Activated CD4-positive, alpha-beta T cell treated with anti-CD3 and anti-CD28 coated beads, Interleukin-10, Interleukin-2, amounts not matched to agents 100 ng/mL and 50 ng/mL, durations not matched to agents 16 hours and 8 hours (primary cell): ENCODE measurements around the gene FBXO33.

ENCODE experiments used
- DNase-seq: peaks from one replicate; pipeline ENCODE4 v3.0.0-alpha.2; 2020

Gene FBXO33, protein sequence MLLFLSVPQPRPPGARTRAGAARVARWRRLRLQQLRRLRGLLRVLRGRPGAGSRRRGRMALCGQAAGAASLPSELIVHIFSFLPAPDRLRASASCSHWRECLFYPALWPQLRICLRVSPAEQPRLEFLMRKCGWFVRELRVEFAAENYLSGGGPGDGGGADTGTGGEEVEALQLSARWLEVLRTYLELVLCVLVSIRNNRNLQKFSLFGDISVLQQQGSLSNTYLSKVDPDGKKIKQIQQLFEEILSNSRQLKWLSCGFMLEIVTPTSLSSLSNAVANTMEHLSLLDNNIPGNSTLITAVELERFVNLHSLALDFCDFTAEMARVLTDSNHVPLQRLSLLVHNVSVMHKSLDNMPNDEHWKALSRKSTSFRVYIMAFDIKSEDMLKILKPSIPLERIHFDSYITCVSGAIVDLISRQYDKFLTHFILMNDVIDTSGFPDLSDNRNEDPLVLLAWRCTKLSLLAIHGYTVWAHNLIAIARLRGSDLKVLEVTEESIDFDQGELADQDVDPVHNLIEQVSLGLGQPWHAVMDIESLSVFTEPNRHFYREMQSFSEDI

DNA sequence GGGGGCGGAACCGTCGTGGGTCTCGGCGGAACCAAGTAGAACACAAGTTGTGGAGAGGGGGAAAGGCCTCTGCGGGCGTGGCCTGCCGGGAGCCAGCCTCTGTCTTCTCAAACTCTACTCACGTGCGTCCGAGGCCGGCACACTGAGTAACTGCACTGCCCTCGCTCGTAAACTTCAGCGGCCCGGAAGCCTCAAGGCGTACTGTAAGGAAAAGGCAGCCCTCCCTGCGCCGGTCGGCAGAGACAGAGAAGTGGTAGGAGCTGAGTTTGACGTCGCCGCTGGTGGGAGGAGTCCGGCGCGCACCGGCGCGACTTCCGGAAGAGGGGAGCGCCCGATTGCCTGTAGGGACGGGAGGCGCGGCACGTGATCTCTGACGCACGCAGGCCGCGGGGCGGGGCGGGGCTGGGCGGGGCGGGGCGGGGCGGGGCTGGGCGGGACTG, at the start of gene FBXO33:
Gene FBXO33, minus strand, starts transcription at position 255 of the 440 bp plus-strand sequence. CDS start 271 bp downstream, outside the sequence.
- DNase-seq: peak; percentile 97

DNA sequence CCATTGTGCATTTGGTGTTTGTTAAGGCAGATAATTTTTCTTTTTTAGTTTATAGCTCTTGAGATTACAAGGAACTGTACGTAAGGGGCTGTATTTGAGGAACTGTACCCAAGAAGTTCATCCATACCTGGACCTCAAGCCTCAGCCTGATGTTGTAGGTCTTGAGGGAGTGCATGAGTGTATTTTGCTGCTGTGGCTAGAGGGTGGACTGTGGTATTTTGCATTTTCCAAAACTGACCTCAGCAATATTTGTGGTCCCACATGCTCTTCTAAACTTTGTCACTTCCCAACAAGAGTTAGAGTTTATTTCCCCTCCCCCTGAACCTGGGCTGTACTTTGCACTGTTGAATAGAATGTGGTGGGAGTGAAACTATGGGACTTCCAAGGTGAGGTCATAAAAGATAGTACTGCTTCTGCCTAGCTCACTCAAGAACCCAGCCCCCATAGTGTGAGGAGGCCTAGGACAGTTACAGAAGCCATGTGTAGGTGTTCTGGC, 42.2 kb upstream of the FBXO33 start:
- peak; percentile 12 for DNase-seq

DNA sequence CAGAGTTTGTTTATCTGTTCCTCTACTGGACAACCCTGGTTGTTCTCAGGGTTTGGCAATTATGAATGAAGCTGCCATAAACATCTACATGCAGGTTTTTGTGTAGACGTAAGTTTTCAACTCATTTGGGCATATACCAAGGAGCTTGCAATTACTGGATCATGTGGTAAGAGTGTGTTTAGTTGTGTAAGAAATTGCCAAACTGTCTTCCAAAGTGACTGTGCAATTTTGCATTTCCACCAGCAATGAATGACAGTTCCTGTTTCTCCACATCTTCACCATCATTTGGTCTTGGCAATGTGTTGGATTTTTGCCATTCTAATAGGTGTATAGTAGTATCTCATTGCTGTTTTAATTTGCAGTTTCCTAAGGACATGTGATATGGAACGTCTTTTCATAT, 39.8 kb upstream of the FBXO33 start:
- DNase-seq: no peak

DNA sequence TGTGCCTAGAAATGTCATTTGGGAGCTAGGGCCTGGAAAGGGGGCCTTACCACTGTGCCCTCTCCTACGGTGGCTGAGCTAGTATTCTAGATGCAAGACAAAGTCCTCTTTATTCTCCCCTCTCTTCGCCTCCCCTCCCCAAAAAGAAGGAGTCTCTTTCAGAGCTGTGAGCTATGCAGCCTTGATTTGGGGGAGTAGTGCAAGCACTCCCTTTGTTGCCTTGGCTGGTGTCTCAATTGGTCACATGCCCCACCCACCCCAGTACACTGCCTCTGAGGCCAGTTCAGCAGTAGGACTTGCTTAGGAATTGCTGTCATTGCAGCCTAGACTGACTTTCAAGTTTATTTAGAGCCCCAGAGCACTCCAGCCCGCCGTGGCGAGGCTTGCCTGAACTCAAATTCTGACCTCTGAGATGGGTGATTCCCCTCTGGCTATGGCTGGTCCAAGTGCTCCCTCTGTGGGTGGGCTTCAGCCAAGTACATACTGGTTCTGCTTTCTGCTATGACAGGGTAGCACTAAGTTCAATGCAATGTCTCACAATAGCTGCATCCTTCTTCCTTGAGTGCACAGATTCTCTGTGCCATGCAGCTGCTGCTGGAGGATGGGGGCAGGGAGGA, 37.0 kb upstream of the FBXO33 start:
- peak; percentile 54 for DNase-seq

DNA sequence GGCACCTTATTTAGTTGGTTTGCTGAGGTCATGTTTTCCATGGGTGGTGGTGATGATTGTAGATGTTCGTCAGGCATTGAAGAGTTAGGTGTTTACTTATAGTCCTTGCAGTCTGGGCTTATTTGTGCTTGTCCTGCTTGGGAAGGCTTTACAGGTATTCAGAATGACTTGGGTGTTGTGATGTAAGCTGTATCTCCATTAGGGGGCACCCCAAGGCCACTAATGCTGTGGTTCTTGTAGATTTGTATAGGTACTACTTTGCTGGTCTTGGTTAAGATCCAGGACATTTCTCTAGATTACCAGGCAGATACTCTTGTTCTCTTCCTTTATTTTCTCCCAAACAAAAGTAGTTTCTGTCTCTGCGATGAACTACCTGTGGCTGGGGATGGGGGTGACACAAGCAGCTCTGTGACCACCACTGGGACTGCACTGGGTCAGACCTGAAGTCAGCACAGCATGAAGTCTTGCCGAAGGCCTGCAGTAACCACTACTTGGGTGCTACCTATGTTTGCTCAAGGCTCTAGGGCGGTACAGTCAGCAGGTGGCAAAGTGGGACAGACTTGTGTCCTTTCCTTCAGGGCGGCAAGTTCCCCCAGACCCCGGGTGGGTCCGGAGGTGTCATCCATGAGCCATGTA, 35.8 kb upstream of the FBXO33 start:
- peak; percentile 64 for DNase-seq

DNA sequence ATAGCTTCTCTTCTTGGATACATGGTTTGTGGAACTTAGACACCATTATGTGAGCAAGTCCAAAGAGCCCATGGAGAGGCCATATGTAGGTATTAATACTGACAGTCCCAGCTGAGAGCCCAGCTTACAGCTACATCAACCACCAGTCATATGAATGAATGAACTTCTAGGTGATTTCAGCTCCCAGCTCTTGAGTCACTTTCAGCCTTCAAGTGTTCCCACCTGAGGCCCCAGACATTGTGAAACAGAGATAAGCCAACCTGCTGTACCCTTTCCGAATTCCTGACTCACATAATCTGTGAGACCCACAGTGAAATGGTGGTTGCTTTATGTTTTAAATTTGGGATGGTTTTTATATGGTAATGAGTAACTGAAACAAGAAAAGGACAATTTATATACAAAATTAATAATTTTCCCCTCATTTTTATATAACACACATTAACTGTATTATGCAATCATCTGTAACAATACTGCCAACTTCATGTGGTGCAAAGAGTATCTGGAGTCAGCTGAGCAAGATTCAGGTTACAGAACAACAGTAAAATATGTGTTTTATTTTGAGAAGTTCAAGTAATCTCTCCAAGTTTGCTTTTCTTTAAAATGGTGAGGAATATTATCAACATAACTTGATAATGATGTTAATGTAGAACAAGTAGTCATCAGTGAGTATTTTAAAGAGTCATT, 27.7 kb upstream of the FBXO33 start:
- DNase-seq: no peak

DNA sequence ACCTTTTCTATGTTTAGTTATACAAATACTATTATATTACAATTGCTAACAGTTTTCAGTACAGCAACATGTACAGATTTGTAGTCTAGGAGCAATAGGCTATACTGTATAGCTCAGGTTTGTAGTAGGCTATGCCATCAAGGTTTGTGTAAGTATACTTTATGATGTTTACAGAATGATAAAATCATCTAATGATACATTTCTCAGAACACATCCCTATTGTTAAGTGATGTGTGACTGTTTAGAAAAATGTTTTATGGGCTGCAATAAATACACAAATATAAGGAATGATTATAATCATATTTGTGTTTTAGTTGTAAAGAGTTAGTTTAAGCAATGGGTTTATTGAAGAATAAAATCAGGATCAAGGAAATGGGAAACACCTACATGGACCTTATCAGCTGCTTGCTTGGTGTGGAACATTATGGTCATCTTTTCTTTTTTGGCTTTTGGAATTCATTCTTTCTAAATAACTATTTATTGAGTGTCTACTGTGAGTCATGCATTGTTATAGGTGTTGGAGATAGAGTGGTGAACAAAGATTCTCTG, 24.5 kb upstream of the FBXO33 start:
- no peak for DNase-seq

DNA sequence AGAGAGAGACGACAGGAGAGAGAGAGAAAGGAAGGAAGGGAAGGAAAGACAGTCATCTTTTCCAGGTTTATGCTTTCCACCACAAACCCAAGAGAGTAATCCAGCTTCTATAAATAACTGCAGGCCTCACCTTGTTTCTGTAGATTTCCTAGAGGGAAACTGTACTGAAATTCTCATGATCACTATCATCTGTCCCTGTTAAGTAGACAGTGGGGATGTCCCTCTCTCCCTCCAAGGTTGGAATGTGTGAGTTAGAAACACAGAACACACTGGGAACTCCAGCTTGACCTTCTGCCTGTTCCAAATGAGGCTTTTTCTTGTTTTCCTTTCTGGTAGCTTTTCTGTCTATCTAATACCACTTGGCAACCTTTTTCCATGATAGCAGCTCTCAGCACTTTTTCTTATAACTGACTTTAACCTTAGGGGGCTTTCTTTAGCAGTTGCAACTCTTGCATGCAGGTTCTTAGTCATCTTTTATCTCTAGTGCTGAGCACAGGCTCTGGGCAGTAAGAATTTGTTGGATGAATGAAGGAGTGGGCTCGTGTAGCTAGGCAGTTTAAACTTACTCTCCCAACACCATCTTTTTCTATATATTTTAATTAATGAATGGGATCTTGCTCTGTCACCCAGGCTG, 22.8 kb upstream of the FBXO33 start:
- no peak for DNase-seq

DNA sequence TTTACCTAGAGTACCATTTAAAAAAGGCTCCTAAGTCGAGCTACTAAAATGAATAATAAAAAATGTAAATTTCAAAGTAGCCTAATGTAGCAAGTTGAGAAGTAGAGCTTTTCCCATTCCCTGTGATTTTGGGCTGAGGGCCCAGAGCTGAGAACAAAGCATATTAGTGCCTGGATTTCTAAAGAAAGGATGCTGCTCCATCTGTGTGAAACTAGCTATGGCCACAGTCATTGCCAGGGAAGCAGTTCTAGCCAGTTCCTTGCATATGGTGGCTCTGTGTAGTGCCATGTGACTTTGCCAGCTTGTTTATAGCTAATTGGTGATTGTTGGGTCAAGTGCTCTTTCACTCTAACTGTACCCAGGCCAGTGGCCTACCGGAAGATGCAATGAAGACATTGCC, 20.4 kb upstream of the FBXO33 start:
- no peak for DNase-seq

DNA sequence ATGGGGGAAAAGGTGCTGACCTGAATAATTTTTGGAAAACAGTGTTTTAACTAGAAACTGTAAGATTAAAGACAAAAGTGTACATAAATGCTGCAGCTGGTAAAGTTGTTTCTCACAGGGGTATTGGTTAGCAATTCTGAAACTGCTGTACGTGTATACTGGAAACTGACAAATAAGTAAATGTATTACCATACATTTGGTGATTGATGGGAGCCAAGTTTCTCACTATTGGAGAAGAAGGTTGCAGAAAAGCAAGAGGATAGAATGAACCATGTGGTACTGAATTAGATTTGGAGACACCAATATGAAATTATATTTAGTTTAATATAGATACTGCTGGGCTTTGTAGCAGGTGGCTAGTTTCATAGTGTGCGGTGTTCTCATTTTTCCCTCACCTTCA, 19.6 kb upstream of the FBXO33 start:
- DNase-seq: peak; percentile 80

DNA sequence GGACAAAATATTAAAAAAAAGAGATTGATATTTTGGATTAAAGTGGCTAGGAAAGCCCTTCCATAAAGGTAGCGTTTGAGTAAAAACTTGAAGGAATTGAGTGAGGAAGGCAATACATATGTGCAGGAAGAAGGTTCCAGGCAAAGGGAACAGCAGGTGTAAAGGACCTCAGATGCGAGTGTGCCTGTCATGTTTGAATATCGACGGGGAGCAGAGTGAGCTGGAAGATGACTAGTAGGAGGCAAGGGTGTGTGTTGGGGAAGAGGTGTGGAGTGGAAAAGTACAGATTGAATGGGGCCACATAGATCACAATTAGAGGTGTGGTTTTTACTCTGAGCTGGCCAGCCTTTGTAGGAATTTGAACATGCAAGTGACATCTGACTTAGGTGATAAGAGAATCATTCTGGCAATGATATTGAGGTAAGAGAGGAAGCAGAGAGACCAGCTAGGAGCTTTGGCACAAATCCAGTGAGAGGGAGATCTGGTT, 15.0 kb upstream of the FBXO33 start:
- DNase-seq: peak; percentile 35

DNA sequence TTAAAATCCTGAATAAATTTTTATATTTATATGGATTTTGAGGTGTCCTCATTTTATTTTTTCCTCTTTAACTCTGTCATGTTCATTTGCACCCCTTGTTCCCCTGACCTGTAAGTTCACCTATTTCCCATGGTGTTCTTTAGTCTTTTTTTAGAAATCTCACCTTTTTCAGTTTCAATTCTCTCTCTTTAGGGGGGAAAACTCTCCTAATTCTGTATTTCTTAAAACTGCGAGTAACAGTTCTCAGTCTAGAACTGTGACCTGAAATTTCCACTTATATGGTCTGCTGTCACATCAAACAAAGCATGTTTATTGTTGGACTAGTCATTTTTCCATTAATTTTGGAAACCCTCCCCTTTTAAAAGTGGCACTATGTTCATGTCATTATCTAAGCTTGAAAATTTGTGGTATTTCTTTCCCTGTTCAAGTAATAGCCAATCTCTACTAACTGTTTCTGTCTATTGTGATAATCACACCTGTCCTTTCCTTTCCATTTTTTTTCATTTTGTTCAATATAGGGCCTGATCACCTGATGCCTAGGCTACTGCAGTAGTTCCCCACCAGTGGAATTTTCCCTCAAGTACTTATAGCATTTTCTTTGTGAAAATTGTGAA, 14.0 kb upstream of the FBXO33 start:
- DNase-seq: peak; percentile 23

DNA sequence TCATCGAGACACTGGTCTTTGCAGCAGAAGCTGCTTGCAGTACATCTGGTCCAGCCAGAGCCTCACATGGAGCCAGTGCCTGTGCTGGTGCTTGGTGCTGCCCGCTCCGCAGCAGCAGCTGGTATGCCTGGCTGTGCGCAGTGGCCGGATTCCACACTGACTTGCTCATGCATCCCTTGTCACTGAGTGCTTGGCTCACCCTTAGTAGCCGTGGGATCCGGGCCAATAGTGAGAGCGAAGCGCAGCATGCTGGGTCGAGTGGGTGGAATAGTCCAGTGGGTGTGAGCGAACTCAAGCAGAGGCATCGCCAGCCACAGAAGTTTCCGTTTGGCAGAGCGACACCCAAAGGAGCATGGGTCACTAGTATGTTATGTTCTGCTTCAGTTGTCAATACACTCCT, 10.1 kb upstream of the FBXO33 start:
- DNase-seq: no peak

DNA sequence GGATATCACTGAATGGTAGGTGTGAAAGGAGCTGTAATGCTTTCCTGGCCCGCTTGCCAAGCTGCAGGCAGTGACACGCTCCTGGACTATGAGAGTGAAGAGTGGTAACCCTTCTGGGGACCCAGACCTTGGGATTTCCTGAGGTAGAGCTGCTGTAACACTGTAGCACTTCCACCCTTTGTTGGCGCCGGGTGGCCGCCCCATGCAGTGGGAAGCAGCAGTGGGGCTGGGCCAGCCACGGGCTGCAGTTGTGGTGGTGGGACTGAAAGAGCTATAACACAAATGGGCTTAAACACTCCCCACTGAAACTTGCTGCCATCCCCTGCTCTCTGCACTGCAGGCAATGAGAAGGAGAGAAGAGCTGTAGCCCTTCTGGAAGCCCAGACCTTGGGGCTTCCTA, 9.6 kb upstream of the FBXO33 start:
- DNase-seq: no peak

DNA sequence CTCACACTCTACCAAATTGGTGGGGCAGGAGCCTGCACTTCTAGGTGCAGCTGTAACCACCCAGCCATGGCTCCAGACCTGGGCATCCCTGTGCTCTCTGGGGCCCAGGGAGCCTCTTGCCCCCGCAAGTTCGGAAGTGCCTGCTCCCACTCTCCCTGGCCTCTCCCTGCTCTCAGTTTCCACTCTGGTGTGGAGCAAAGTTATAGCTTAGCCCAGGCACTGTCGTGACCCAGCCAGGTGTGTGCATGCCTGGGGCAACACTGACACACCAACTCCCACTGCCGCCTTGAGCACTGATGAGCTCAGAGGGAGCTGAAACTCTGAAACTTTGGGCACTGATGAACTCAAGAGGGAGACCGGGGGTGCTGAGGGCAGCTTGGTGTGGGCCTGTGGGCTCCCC, 8.7 kb upstream of the FBXO33 start:
- no peak for DNase-seq

DNA sequence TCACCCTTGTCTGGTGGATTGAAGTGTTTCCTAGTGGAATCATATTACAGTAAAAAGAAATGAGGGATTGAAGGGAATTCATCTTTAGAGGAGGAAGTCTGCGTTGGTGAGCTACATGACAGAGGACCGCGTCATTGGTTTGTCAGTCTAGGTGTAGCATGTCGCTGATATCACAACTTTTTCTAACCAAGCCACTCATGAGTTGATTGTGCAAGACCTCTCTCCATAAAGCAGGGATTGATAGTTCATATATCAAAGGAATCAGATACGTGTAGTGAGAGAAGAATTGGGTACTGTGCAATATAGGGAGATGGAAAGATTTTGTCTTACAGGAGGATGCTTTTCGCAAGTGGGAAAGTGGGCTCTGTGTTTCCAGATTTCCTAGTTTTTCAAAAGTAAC, 3.0 kb upstream of the FBXO33 start:
- no peak for DNase-seq

DNA sequence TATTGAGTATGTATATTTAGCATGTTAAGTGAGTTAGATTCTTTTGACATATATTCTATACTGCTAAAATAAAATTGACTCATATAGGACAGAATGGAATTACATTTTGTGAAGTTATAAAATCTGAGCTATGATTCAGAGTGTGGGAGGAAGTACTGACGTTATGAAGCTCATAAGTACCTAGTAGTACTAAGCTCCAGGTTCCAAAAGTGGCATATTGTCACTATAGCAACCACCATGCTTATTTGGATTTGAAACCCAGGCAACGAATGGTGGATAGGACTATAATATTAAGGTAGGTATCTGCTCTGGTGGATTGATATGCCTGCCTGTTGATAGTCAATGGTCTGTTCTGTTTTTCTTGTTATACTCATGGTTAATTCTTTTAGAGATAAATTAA, 2.2 kb upstream of the FBXO33 start:
- no peak for DNase-seq

DNA sequence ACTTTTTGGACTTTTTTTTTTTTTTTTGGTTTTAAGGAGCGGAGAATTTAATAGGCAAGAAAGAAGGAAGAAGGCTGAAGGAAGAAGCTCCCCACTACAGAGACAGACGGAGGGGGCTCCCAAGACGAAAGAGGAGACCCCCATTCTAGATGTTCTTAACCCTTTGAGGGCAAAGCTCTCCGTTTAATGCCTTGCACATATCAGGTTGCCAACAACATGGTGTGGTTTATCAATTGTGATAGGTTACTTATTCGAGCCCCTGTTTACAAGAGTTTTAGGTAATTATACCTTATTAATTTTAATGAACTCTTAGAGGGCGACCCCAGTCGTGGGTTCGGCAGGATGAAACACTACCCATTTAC, 1.2 kb upstream of the FBXO33 start:
- DNase-seq: no peak

DNA sequence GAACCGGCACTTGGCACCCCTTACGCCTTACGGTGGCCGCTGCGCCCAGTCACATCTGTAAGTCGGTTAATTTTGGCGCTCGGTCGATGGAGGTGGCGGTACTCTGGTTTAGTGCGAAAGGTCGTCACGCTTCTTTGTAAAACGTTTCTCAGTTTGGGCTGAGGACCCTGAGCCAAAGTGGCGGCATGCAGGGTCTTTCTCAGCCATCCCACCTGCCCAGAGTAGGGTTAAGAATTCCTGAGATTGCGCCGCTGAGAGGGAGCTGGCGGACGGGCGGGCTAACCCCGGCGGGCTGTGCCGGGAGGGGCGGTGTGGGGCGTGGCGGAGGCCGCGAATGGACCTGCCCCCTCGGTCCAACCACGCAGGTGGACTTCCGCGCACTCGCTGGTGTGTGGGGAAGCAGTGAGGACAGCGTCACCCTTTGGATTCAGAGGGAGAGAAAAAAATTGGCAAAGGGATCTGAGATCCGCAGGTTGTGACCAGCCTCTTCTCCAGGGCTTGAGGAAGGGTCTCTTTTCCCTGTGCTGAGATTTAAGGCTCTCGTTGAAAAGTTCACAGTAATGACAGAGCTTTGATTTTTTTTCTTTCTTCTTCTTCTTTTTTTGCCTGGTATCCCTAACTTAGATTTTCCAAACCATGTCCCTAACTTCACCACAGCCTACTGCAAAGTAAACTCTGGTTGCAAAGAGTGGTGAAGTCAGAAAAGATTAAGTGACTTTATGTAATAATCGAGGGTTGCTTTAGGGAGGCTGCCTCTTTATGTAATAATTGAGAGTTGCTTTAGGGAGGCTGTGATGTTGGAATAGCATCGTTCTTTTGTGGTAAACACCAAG, 602 bp upstream of the FBXO33 start:
- DNase-seq: peak; percentile 86

DNA sequence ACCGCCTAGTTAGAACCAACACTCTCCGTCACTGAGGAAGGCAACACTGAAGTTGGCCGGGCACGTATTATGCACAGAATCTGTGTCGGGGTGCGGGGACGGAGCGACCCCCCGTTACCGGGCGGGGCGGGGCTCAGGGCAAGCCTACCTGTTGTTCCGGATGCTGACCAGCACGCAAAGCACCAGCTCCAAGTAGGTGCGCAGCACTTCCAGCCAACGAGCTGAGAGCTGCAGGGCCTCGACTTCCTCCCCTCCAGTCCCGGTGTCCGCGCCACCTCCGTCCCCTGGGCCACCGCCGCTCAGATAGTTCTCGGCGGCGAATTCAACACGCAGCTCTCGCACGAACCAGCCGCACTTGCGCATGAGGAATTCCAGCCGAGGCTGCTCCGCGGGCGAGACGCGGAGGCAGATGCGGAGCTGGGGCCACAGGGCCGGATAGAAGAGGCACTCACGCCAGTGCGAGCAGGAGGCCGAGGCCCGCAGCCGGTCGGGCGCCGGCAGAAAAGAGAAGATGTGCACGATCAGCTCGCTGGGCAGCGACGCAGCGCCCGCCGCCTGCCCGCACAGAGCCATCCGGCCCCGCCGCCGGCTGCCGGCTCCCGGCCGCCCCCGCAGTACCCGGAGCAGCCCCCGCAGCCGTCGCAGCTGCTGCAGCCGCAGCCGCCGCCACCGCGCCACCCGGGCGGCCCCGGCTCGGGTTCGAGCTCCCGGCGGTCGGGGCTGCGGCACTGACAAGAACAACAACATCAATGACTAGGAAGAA, 636 bp downstream of the FBXO33 start:
- peak; percentile 62 for DNase-seq
